HCT116 (cell line): ENCODE data around the gene RNF13. TPM values are rescaled to one million over a fixed set of nuclear protein-coding genes. Genes with fewer than 3 reads are reported as not detected.

Source experiments
- ATAC-seq: fragments of 200-7000 bp; cut with Tn5 transposase; 2 replicates; pipeline ENCODE4 v1.9.1; 2020; ENCODE audit warnings: mild to moderate bottlenecking, moderate library complexity
- BruUV-seq: library from RNA; stranded (reverse); fragments of 400-500 nt; replicated peaks from 2 replicates; lab custom pipeline; 2021; lab: Mats Ljungman, UMichigan
- CTCF ChIA-PET: fragments of 300-600 bp; sonication (Branson Sonifier 250); formaldehyde crosslinking; loops from one replicate; lab custom pipeline; 2021; ENCODE audit warnings: antibody characterized with exemption; lab: Charles Lee
- POLR2A ChIA-PET: fragments of 300-600, 350-600 bp; sonication (Branson Sonifier 250); formaldehyde crosslinking; loops from one replicate; lab custom pipeline; 2021; ENCODE audit warnings: antibody characterized with exemption; lab: Charles Lee
- RAD21 ChIA-PET, 2 experiments: fragments of 300-600 bp; sonication (Branson Sonifier 250); formaldehyde crosslinking; loops; one replicate each; lab custom pipeline; 2023; ENCODE audit warnings: low total read pairs in 2 of 2; ENCODE audit not compliant: uncharacterized antibody in 2 of 2, unreplicated experiment in 2 of 2, low non-redundant PET in 1 of 2; lab: Charles Lee
- DNase-seq: peaks from one replicate; pipeline ENCODE4 v3.0.0-alpha.2; 2010; ENCODE audit warnings: low read depth, low spot score
- H2AFZ ChIP-seq: fragments of 200-600 bp; shearing (Covaris generic), sonication (generic); 2 replicates; pipeline ENCODE4 v1.6.1; 2017; ENCODE audit warnings: low read depth, mixed run types, mixed read lengths, antibody characterized with exemption, low read length; ENCODE audit not compliant: poor library complexity, severe bottlenecking
- H3K27ac ChIP-seq: 2 replicates; pipeline ENCODE4 v1.5.1; 2012; ENCODE audit warnings: low read depth, low read length
- H3K27me3 ChIP-seq: fragments of 200-600 bp; sonication (generic); 2 replicates; pipeline ENCODE4 v1.6.1; 2016; ENCODE audit warnings: mixed run types, low read length, mixed read lengths; ENCODE audit not compliant: insufficient read depth
- H3K36me3 ChIP-seq, 2 experiments: fragments of 200-500 bp in 1 of 2; fragments of 200-600 bp in 1 of 2; sonication (Bioruptor generic) in 1 of 2; sonication (generic) in 1 of 2; 2 replicates each; pipeline versions ENCODE4 v1.5.1 to v1.6.1; 2014 to 2016; ENCODE audit warnings: low read length in 2 of 2, inconsistent platforms in 1 of 2, mixed read lengths in 1 of 2, mixed run types in 1 of 2; ENCODE audit not compliant: insufficient read depth in 2 of 2, control insufficient read depth in 1 of 2
- H3K4me1 ChIP-seq, 2 experiments: fragments of 200-600 bp in 1 of 2; sonication (generic) in 1 of 2; 2 replicates each; pipeline versions ENCODE4 v1.5.1 to v1.6.1; 2012 to 2017; ENCODE audit warnings: low read length in 2 of 2, inconsistent platforms in 1 of 2, mild to moderate bottlenecking in 1 of 2, mixed read lengths in 1 of 2, mixed run types in 1 of 2, moderate library complexity in 1 of 2; ENCODE audit not compliant: insufficient read depth in 2 of 2, control insufficient read depth in 1 of 2
- H3K4me2 ChIP-seq: fragments of 200-600 bp; sonication (generic); 2 replicates; pipeline ENCODE4 v1.6.1; 2017; ENCODE audit warnings: mixed run types, low read length, mixed read lengths
- H3K4me3 ChIP-seq, 2 experiments: fragments of 200-600 bp in 1 of 2; sonication (generic) in 1 of 2; replicated peaks in 1 of 2; 2 replicates each; pipeline ENCODE4 v1.5.1; 2011 to 2016; ENCODE audit warnings: low read length in 2 of 2, control low read depth in 1 of 2, low read depth in 1 of 2, mild to moderate bottlenecking in 1 of 2, mixed read lengths in 1 of 2, mixed run types in 1 of 2
- H3K79me2 ChIP-seq: fragments of 200-600 bp; sonication (generic); 2 replicates; pipeline ENCODE4 v1.6.1; 2017; ENCODE audit warnings: mild to moderate bottlenecking, mixed run types, low read length, moderate library complexity, mixed read lengths; ENCODE audit not compliant: insufficient read depth
- H3K9ac ChIP-seq: fragments of 200-600 bp; sonication (generic); 2 replicates; pipeline ENCODE4 v1.6.1; 2016; ENCODE audit warnings: low read length, mixed read lengths
- H3K9me2 ChIP-seq: fragments of 200-600 bp; sonication (generic), shearing (Covaris generic); 2 replicates; pipeline ENCODE4 v1.6.1; 2017; ENCODE audit warnings: mixed run types, mild to moderate bottlenecking, moderate library complexity; ENCODE audit not compliant: insufficient read depth
- H3K9me3 ChIP-seq, 2 experiments: fragments of 200-500 bp in 1 of 2; fragments of 200-600 bp in 1 of 2; sonication (Bioruptor generic) in 1 of 2; sonication (generic) in 1 of 2; 2 replicates each; pipeline ENCODE4 v1.6.1; 2014 to 2017; ENCODE audit warnings: low read length in 2 of 2, mixed read lengths in 2 of 2, inconsistent platforms in 1 of 2, low read depth in 1 of 2, mild to moderate bottlenecking in 1 of 2, mixed run types in 1 of 2, moderate library complexity in 1 of 2; ENCODE audit not compliant: control insufficient read depth in 1 of 2, insufficient read depth in 1 of 2
- H4K20me1 ChIP-seq: fragments of 200-600 bp; sonication (generic), shearing (Covaris generic); 2 replicates; pipeline ENCODE4 v1.6.1; 2017; ENCODE audit warnings: mixed run types, mild to moderate bottlenecking, moderate library complexity; ENCODE audit not compliant: insufficient read depth
- CBX3 ChIP-seq: IDR thresholded peaks from 2 replicates; pipeline ENCODE4 v1.6.1; 2012; ENCODE audit warnings: low read depth
- CEBPB ChIP-seq: IDR thresholded peaks from 2 replicates; pipeline ENCODE4 v1.6.1; 2012; ENCODE audit warnings: low read depth
- EGR1 ChIP-seq: IDR thresholded peaks from 2 replicates; pipeline ENCODE4 v1.6.1; 2012; ENCODE audit warnings: low read depth
- ELF1 ChIP-seq: IDR thresholded peaks from 2 replicates; pipeline ENCODE4 v1.6.1; 2012; ENCODE audit warnings: low read depth, borderline replicate concordance
- EZH2 ChIP-seq: fragments of 200-600 bp; sonication (generic); IDR thresholded peaks from 2 replicates; pipeline ENCODE4 v1.6.1; 2017; ENCODE audit warnings: antibody characterized with exemption, mixed run types
- EZH2phosphoT487 ChIP-seq: fragments of 200-600 bp; IDR thresholded peaks from 2 replicates; pipeline ENCODE4 v1.6.1; 2018; ENCODE audit warnings: antibody characterized with exemption, borderline replicate concordance
- JUND ChIP-seq: IDR thresholded peaks from 2 replicates; pipeline ENCODE4 v1.6.1; 2012
- POLR2A ChIP-seq: IDR thresholded peaks from 2 replicates; pipeline ENCODE4 v1.7.0; 2011; ENCODE audit warnings: borderline replicate concordance; ENCODE audit not compliant: insufficient read depth, insufficient read length; ENCODE audit errors: extremely low read depth
- POLR2AphosphoS5 ChIP-seq: IDR thresholded peaks from 2 replicates; pipeline ENCODE4 v1.6.1; 2011; ENCODE audit warnings: mild to moderate bottlenecking, low read depth, low read length, moderate library complexity
- SIN3A ChIP-seq: IDR thresholded peaks from 2 replicates; pipeline ENCODE4 v1.6.1; 2012; ENCODE audit warnings: low read depth
- SP1 ChIP-seq: IDR thresholded peaks from 2 replicates; pipeline ENCODE4 v1.6.1; 2012; ENCODE audit warnings: low read depth
- SRF ChIP-seq: IDR thresholded peaks from 2 replicates; pipeline ENCODE4 v1.6.1; 2012; ENCODE audit warnings: low read depth
- TCF7L2 ChIP-seq: IDR thresholded peaks from 2 replicates; pipeline ENCODE4 v1.7.0; 2011; ENCODE audit warnings: borderline replicate concordance, inconsistent platforms; ENCODE audit not compliant: insufficient read depth, insufficient read length; ENCODE audit errors: extremely low read depth
- YY1 ChIP-seq: IDR thresholded peaks from 2 replicates; pipeline ENCODE4 v1.6.1; 2011; ENCODE audit warnings: low read length, low read depth, moderate library complexity, mild to moderate bottlenecking; ENCODE audit not compliant: insufficient replicate concordance; ENCODE audit errors: extremely low read depth
- ZFX ChIP-seq: fragments of 450-650 bp; IDR thresholded peaks from 2 replicates; pipeline ENCODE4 v1.6.1; 2017
- ZNF274 ChIP-seq: fragments of 200-500 bp; sonication (Bioruptor generic); IDR thresholded peaks from 2 replicates; pipeline ENCODE4 v1.6.1; 2014; ENCODE audit warnings: mild to moderate bottlenecking, low read depth, low read length, inconsistent platforms
- intact Hi-C: fragments of 100-400 bp; cut with micrococcal nuclease; formaldehyde crosslinking; loops from 2 replicates; pipeline ENCODE4 v1.10.0; 2022
- total RNA-seq: library from RNA; stranded (reverse); gene quantifications from one replicate; pipeline ENCODE4 v1.2.1, GENCODE V29; 2021; ENCODE audit not compliant: unreplicated experiment
- TF ChIP-seq, protein P1 (sequence below): IDR thresholded peaks from 2 replicates; pipeline ENCODE4 v1.6.1; 2011; ENCODE audit warnings: mild to moderate bottlenecking, low read length, moderate library complexity; ENCODE audit not compliant: insufficient replicate concordance; ENCODE audit errors: extremely low read depth
- TF ChIP-seq, protein P2 (sequence below): IDR thresholded peaks from 2 replicates; pipeline ENCODE4 v1.6.1; 2012
- TF ChIP-seq, protein P3 (sequence below), 3 experiments: fragments of 200-600 bp in 1 of 3; sonication (generic) in 1 of 3; IDR thresholded peaks in 2 of 3; conservative IDR thresholded peaks in 1 of 3; 2 replicates each; pipeline ENCODE4 v1.5.1; 2012 to 2017; ENCODE audit warnings: low read depth in 2 of 3, low read length in 2 of 3, antibody characterized with exemption in 1 of 3, borderline replicate concordance in 1 of 3, control low read depth in 1 of 3, mild to moderate bottlenecking in 1 of 3, mixed read lengths in 1 of 3, mixed run types in 1 of 3, moderate library complexity in 1 of 3; ENCODE audit not compliant: insufficient read depth in 1 of 3
- TF ChIP-seq, protein P4 (sequence below): IDR thresholded peaks from 2 replicates; pipeline ENCODE4 v1.6.1; 2012; ENCODE audit warnings: low read depth

RNF13 gene
- total RNA-seq, 1 experiment from 2014 or later: 39.9 TPM

DNA sequence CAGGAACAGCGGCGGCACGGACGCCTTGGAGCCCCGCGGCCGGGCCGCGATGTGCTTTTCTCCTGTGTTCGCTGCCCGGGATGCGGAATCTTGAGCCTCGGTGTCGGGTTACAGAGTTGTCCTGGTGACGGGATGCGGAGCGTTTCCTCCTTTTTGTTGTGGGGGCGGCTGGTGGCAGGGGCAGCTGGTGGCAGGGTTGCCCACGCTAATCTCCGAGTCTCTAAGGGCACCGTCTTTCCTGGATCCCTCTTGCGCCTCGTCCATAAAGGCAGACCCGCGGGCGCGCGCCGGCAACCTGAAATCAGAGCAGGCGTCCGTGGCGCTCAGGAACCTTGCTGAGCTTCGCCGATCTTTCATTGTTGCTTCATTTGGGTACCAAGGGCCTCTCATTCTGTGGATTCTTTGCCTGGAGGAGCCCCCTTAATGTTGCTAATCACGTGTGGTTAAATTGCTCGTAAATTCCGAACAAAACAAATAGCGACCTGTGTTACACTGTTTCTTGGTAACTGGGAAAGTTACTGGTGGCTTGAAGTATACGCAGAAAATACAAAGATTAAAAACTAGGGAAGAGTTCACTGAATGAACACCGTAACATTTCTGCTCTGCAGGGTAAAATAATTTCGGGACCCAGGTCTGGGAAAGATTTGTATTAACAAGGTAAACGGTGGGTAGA lies 158.5 kb downstream of the RNF13 start:
- TF ChIP-seq ZNF274 (no peak), EZH2phosphoT487 (no peak), TCF7L2 (peak; percentile 62), SRF (no peak), POLR2AphosphoS5 (no peak; the same call in 1 of the 2 replicates), YY1 (no peak), CEBPB (no peak), JUND (no peak), SP1 (no peak), EGR1 (peak; percentile 74), POLR2A (peak; percentile 16), SIN3A (0 out of 2 replicates have a peak, but pooled peaks have one; percentile 34), ZFX (no peak), CBX3 (no peak), ELF1 (no peak), EZH2 (no peak)
- TF ChIP-seq, protein P1, sequence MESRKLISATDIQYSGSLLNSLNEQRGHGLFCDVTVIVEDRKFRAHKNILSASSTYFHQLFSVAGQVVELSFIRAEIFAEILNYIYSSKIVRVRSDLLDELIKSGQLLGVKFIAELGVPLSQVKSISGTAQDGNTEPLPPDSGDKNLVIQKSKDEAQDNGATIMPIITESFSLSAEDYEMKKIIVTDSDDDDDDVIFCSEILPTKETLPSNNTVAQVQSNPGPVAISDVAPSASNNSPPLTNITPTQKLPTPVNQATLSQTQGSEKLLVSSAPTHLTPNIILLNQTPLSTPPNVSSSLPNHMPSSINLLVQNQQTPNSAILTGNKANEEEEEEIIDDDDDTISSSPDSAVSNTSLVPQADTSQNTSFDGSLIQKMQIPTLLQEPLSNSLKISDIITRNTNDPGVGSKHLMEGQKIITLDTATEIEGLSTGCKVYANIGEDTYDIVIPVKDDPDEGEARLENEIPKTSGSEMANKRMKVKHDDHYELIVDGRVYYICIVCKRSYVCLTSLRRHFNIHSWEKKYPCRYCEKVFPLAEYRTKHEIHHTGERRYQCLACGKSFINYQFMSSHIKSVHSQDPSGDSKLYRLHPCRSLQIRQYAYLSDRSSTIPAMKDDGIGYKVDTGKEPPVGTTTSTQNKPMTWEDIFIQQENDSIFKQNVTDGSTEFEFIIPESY: no peak
- TF ChIP-seq, protein P2, sequence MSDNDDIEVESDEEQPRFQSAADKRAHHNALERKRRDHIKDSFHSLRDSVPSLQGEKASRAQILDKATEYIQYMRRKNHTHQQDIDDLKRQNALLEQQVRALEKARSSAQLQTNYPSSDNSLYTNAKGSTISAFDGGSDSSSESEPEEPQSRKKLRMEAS: no peak
- TF ChIP-seq, protein P3, sequence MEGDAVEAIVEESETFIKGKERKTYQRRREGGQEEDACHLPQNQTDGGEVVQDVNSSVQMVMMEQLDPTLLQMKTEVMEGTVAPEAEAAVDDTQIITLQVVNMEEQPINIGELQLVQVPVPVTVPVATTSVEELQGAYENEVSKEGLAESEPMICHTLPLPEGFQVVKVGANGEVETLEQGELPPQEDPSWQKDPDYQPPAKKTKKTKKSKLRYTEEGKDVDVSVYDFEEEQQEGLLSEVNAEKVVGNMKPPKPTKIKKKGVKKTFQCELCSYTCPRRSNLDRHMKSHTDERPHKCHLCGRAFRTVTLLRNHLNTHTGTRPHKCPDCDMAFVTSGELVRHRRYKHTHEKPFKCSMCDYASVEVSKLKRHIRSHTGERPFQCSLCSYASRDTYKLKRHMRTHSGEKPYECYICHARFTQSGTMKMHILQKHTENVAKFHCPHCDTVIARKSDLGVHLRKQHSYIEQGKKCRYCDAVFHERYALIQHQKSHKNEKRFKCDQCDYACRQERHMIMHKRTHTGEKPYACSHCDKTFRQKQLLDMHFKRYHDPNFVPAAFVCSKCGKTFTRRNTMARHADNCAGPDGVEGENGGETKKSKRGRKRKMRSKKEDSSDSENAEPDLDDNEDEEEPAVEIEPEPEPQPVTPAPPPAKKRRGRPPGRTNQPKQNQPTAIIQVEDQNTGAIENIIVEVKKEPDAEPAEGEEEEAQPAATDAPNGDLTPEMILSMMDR (IDR thresholded peaks at IDR 0.05 in 2 of 3, conservative IDR thresholded peaks at IDR 0.05 in 1 of 3; ENCODE audit: borderline replicate concordance in 1 of 3, insufficient read depth in 1 of 3, low read depth in 2 of 3, low read length in 2 of 3): no peak
- TF ChIP-seq, protein P4, sequence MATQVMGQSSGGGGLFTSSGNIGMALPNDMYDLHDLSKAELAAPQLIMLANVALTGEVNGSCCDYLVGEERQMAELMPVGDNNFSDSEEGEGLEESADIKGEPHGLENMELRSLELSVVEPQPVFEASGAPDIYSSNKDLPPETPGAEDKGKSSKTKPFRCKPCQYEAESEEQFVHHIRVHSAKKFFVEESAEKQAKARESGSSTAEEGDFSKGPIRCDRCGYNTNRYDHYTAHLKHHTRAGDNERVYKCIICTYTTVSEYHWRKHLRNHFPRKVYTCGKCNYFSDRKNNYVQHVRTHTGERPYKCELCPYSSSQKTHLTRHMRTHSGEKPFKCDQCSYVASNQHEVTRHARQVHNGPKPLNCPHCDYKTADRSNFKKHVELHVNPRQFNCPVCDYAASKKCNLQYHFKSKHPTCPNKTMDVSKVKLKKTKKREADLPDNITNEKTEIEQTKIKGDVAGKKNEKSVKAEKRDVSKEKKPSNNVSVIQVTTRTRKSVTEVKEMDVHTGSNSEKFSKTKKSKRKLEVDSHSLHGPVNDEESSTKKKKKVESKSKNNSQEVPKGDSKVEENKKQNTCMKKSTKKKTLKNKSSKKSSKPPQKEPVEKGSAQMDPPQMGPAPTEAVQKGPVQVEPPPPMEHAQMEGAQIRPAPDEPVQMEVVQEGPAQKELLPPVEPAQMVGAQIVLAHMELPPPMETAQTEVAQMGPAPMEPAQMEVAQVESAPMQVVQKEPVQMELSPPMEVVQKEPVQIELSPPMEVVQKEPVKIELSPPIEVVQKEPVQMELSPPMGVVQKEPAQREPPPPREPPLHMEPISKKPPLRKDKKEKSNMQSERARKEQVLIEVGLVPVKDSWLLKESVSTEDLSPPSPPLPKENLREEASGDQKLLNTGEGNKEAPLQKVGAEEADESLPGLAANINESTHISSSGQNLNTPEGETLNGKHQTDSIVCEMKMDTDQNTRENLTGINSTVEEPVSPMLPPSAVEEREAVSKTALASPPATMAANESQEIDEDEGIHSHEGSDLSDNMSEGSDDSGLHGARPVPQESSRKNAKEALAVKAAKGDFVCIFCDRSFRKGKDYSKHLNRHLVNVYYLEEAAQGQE: no peak
- TF ChIP-seq, all 23 proteins: peak for 4
- POLR2A ChIA-PET: no interaction called here
- peak overlapping the region; percentile 80 for H3K9ac ChIP-seq
- intact Hi-C loops: no loop called here
- RAD21 ChIA-PET: no interaction called here
- ATAC-seq (peak; percentile 40), DNase-seq (peak; percentile 49)
- no peaks in the 10 kb centered on the region for H3K9me3 ChIP-seq
- H3K4me2 ChIP-seq: peak overlapping the region; percentile 83
- H3K79me2 ChIP-seq: peaks cover 44% of the 10 kb centered on the region
- peak overlapping the region; percentile 62 to 66 for H3K4me3 ChIP-seq
- no peaks in the 10 kb centered on the region for H3K9me2 ChIP-seq
- CTCF ChIA-PET: interaction anchor here (0.8 kb wide), 1 partner anchor 213 kb away, joined by 4 read pairs; no protein-coding TSS in a partner anchor
- peaks cover 3 to 13% of the 10 kb centered on the region in 2 experiments; a peak in 2 of 4 replicates for H3K36me3 ChIP-seq
- no peaks in the 10 kb centered on the region for H4K20me1 ChIP-seq
- BruUV-seq: TSS peak; percentile 70
- peak overlapping the region; percentile 89 for H3K27ac ChIP-seq
- H3K27me3 ChIP-seq: no peaks in the 10 kb centered on the region
- H3K4me1 ChIP-seq: peaks cover 7 to 26% of the 10 kb centered on the region in 2 experiments; a peak in 3 of 4 replicates
- H2AFZ ChIP-seq: peak overlapping the region; percentile 37
